ENCODE measurements around the gene B2M. TPM values are rescaled to one million over a fixed set of nuclear protein-coding genes. Genes with fewer than 3 reads are reported as not detected.

B2M gene
- total and polyA plus RNA-seq, 2 of the 13 experiments (the other 11 are each of a cell fraction or from before 2014, with no cell fraction given), result 784 to 857 TPM

DNA sequence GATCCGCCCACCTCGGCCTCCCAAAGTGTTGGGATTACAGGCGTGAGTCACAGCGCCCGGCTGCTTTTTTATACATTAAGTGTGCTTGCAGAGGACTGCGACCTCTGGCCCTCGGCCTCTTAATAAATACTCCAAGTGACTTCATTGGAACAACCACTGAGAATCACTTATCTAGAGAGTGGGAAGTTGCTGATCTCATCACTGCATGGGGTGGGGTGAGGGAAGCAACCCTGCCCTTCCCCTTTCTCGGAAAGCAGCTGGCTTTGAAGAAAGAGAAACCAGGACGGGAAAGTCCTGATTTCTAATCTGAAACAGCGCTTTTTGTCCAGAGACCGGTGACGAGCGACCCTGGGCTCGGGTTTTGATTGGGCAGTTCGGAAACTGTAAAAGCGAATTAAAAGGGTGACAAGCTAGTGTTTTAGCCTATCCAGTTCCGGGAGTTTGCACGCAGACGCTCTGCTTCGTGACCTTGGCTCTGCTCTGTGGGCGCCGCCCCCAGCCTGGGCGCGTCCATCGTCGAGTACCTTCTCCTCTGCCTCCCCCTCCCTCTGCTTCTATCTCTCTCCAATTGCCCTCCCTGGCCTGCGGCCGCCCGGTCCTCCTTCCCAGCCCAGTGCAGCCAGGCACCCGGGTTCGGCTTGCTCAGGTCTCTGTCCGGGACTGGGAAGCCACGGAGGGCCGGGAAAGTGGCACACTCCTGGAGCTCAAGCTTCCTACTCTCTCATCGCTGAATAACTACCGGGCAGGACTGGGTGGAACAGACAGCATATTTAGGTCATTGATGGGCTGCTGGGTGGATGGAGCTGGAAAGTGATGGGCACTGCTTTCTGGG is 17.5 kb downstream of the B2M start (continued):
- TF ChIP-seq, protein P1, sequence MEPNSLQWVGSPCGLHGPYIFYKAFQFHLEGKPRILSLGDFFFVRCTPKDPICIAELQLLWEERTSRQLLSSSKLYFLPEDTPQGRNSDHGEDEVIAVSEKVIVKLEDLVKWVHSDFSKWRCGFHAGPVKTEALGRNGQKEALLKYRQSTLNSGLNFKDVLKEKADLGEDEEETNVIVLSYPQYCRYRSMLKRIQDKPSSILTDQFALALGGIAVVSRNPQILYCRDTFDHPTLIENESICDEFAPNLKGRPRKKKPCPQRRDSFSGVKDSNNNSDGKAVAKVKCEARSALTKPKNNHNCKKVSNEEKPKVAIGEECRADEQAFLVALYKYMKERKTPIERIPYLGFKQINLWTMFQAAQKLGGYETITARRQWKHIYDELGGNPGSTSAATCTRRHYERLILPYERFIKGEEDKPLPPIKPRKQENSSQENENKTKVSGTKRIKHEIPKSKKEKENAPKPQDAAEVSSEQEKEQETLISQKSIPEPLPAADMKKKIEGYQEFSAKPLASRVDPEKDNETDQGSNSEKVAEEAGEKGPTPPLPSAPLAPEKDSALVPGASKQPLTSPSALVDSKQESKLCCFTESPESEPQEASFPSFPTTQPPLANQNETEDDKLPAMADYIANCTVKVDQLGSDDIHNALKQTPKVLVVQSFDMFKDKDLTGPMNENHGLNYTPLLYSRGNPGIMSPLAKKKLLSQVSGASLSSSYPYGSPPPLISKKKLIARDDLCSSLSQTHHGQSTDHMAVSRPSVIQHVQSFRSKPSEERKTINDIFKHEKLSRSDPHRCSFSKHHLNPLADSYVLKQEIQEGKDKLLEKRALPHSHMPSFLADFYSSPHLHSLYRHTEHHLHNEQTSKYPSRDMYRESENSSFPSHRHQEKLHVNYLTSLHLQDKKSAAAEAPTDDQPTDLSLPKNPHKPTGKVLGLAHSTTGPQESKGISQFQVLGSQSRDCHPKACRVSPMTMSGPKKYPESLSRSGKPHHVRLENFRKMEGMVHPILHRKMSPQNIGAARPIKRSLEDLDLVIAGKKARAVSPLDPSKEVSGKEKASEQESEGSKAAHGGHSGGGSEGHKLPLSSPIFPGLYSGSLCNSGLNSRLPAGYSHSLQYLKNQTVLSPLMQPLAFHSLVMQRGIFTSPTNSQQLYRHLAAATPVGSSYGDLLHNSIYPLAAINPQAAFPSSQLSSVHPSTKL (CRISPR knock-in tag; IDR thresholded peaks at IDR 0.05), result peak; percentile 21; the same call in 1 of the 2 replicates
- TF ChIP-seq RELA (CRISPR knock-in tag; IDR thresholded peaks at IDR 0.05) (no peak; the same call in 1 of the 2 replicates), ZNF816 (CRISPR knock-in tag; IDR thresholded peaks at IDR 0.05; ENCODE audit: borderline replicate concordance) (no peak), KDM2A (CRISPR knock-in tag; IDR thresholded peaks at IDR 0.05; ENCODE audit: borderline replicate concordance, low read depth) (peak; percentile 7; the same call in 1 of the 2 replicates), ZNF501 (CRISPR knock-in tag; IDR thresholded peaks at IDR 0.05) (peak; percentile 59; the same call in 1 of the 2 replicates), KMT2B (CRISPR knock-in tag; IDR thresholded peaks at IDR 0.05) (0 out of 2 replicates have a peak, but pooled peaks have one; percentile 19), ZNF33A (CRISPR knock-in tag; IDR thresholded peaks at IDR 0.05; ENCODE audit: borderline replicate concordance) (no peak), ZFP36L2 (CRISPR knock-in tag; IDR thresholded peaks at IDR 0.05) (0 out of 2 replicates have a peak, but pooled peaks have one; percentile 42), ZNF512B (CRISPR knock-in tag; IDR thresholded peaks at IDR 0.05; ENCODE audit: borderline replicate concordance) (0 out of 2 replicates have a peak, but pooled peaks have one; percentile 85), NFIB (CRISPR knock-in tag; IDR thresholded peaks at IDR 0.05; ENCODE audit: borderline replicate concordance) (no peak), ZNF383 (CRISPR knock-in tag; IDR thresholded peaks at IDR 0.05; ENCODE audit: borderline replicate concordance) (no peak), RAD21 (CRISPR knock-in tag; IDR thresholded peaks at IDR 0.05) (0 out of 2 replicates have a peak, but pooled peaks have one; percentile 12), ZNF878 (CRISPR knock-in tag; IDR thresholded peaks at IDR 0.05) (peak; percentile 30; the same call in 1 of the 2 replicates), MAFK (conservative IDR thresholded peaks at IDR 0.05 in 1 of 2, IDR thresholded peaks at IDR 0.05 in 1 of 2; ENCODE audit: low read length in 2 of 2) (peak; percentile 54 to 72), ZNF33B (CRISPR knock-in tag; IDR thresholded peaks at IDR 0.05) (no peak)
- TF ChIP-seq, protein P2, sequence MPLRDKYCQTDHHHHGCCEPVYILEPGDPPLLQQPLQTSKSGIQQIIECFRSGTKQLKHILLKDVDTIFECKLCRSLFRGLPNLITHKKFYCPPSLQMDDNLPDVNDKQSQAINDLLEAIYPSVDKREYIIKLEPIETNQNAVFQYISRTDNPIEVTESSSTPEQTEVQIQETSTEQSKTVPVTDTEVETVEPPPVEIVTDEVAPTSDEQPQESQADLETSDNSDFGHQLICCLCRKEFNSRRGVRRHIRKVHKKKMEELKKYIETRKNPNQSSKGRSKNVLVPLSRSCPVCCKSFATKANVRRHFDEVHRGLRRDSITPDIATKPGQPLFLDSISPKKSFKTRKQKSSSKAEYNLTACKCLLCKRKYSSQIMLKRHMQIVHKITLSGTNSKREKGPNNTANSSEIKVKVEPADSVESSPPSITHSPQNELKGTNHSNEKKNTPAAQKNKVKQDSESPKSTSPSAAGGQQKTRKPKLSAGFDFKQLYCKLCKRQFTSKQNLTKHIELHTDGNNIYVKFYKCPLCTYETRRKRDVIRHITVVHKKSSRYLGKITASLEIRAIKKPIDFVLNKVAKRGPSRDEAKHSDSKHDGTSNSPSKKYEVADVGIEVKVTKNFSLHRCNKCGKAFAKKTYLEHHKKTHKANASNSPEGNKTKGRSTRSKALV (CRISPR knock-in tag; IDR thresholded peaks at IDR 0.05), result peak; percentile 11; the same call in 1 of the 2 replicates
